B cell (primary cell): ENCODE results near the gene FBN1. TPM values are rescaled to one million over a fixed set of nuclear protein-coding genes. Genes with fewer than 3 reads are reported as not detected.

Source experiments
- ATAC-seq: fragments of 200-7000 bp; cut with Tn5 transposase; one replicate; pipeline ENCODE4 v1.10.0; 2021; ENCODE audit warnings: low read depth, mild to moderate bottlenecking, moderate number of reproducible peaks, moderate library complexity
- CTCF ChIA-PET: fragments of 350-600 bp; sonication (Branson Sonifier 250); formaldehyde crosslinking; loops from one replicate; lab custom pipeline; 2021; ENCODE audit warnings: antibody characterized with exemption, inconsistent platforms; lab: Charles Lee
- POLR2A ChIA-PET: fragments of 350-600 bp; sonication (Branson Sonifier 250); formaldehyde crosslinking; loops from one replicate; lab custom pipeline; 2021; ENCODE audit warnings: antibody characterized with exemption; lab: Charles Lee
- DNase-seq: peaks from one replicate; pipeline ENCODE4 v3.0.0; 2013
- H2AFZ ChIP-seq: 2 replicates; pipeline ENCODE4 v1.6.1; 2012; ENCODE audit warnings: mild to moderate bottlenecking, low read depth, low read length; ENCODE audit not compliant: insufficient read depth, poor library complexity, severe bottlenecking
- H3K27ac ChIP-seq, 2 donors: 1 replicate in 1 of 2; 2 replicates in 1 of 2; pipeline ENCODE4 v1.5.1; 2012 to 2013; ENCODE audit warnings: low read length in 2 of 2, mild to moderate bottlenecking in 2 of 2, moderate library complexity in 1 of 2
- H3K27me3 ChIP-seq, 4 experiments: fragments of 200-600 bp in 1 of 4; sonication (generic) in 1 of 4; replicated peaks in 1 of 4; 1 replicate in 2 of 4; 2 replicates in 2 of 4; pipeline versions ENCODE4 v1.6.1 to v1.7.0; 2013 to 2016; ENCODE audit warnings: low read length in 3 of 4, mild to moderate bottlenecking in 2 of 4, mixed read lengths in 1 of 4, moderate library complexity in 1 of 4; ENCODE audit not compliant: insufficient read depth in 4 of 4, control insufficient read depth in 3 of 4; ENCODE audit errors: control extremely low read depth in 1 of 4
- H3K36me3 ChIP-seq, 2 experiments: replicated peaks in 1 of 2; 1 replicate in 1 of 2; 2 replicates in 1 of 2; pipeline versions ENCODE4 v1.6.1 to v1.7.1; 2013; ENCODE audit warnings: low read length in 1 of 2; ENCODE audit not compliant: insufficient read depth in 2 of 2, control insufficient read depth in 1 of 2; ENCODE audit errors: control extremely low read depth in 1 of 2, extremely low read depth in 1 of 2
- H3K4me1 ChIP-seq, 2 donors: fragments of 200-600 bp in 1 of 2; sonication (generic) in 1 of 2; 1 replicate in 1 of 2; 2 replicates in 1 of 2; pipeline versions ENCODE4 v1.5.1 to v1.6.1; 2013 to 2017; ENCODE audit warnings: low read length in 2 of 2; ENCODE audit not compliant: control insufficient read depth in 2 of 2, insufficient read depth in 2 of 2
- H3K4me2 ChIP-seq: replicated peaks from 2 replicates; pipeline ENCODE3; 2012; ENCODE audit warnings: mild to moderate bottlenecking, low read depth, low read length; ENCODE audit not compliant: poor library complexity, severe bottlenecking
- H3K4me3 ChIP-seq, 5 experiments: fragments of 200-600 bp in 1 of 5; sonication (generic) in 1 of 5; 1 replicate in 3 of 5; 2 replicates in 2 of 5; pipeline versions ENCODE4 v1.5.1 to v1.7.0; 2011 to 2016; ENCODE audit warnings: low read length in 4 of 5, mild to moderate bottlenecking in 4 of 5, low read depth in 2 of 5, control low read depth in 1 of 5, moderate library complexity in 1 of 5; ENCODE audit not compliant: insufficient read depth in 1 of 5; ENCODE audit errors: control extremely low read depth in 1 of 5, extremely low read depth in 1 of 5
- H3K79me2 ChIP-seq: fragments of 200-600 bp; sonication (generic); one replicate; pipeline ENCODE4 v1.6.0; 2016; ENCODE audit warnings: low read length; ENCODE audit not compliant: control insufficient read depth, insufficient read depth
- H3K9ac ChIP-seq: fragments of 200-600 bp; sonication (generic); 2 replicates; pipeline ENCODE4 v1.6.1; 2017; ENCODE audit warnings: mild to moderate bottlenecking, low read length, moderate library complexity
- H3K9me3 ChIP-seq, 3 donors: one replicate each; pipeline versions ENCODE4 v1.6.1 to v1.7.1; 2013; ENCODE audit warnings: low read length in 2 of 3; ENCODE audit not compliant: control insufficient read depth in 2 of 3, insufficient read depth in 1 of 3; ENCODE audit errors: control extremely low read depth in 1 of 3
- H4K20me1 ChIP-seq: 2 replicates; pipeline ENCODE4 v1.6.0; 2012; ENCODE audit warnings: mild to moderate bottlenecking, low read length; ENCODE audit not compliant: insufficient read depth, control insufficient read depth, poor library complexity, severe bottlenecking
- H3K27ac Mint-ChIP-seq: one replicate; pipeline ENCODE4 v1.8.0; 2021; ENCODE audit warnings: mixed read lengths
- H3K27me3 Mint-ChIP-seq: one replicate; pipeline ENCODE4 v1.8.0; 2021; ENCODE audit warnings: mixed read lengths
- H3K4me1 Mint-ChIP-seq: one replicate; pipeline ENCODE4 v1.8.0; 2021; ENCODE audit warnings: mixed read lengths
- H3K4me3 Mint-ChIP-seq: one replicate; pipeline ENCODE4 v1.8.0; 2021; ENCODE audit warnings: mixed read lengths
- H3K9me3 Mint-ChIP-seq: one replicate; pipeline ENCODE4 v1.8.0; 2022; ENCODE audit warnings: mixed read lengths; ENCODE audit not compliant: insufficient read depth
- CTCF ChIP-seq: fragments of 200-600 bp; IDR thresholded peaks from one replicate; pipeline ENCODE4 v1.8.0; 2022; ENCODE audit warnings: antibody characterized with exemption, mild to moderate bottlenecking
- EZH2 ChIP-seq: IDR thresholded peaks from 2 replicates; pipeline ENCODE4 v1.6.1; 2012; ENCODE audit warnings: borderline replicate concordance, low read depth, mild to moderate bottlenecking, moderate library complexity, low read length; ENCODE audit not compliant: insufficient read depth, poor library complexity, severe bottlenecking
- WGBS: methylation state at CpG from one replicate; pipeline ENCODE4 v1.1.5; 2013; ENCODE audit warnings: missing lambda C conversion rate; ENCODE audit not compliant: insufficient coverage; 5-methylcytosine and 5-hydroxymethylcytosine counted together
- intact Hi-C: fragments of 100-400 bp; cut with micrococcal nuclease; formaldehyde crosslinking; loops from one replicate; pipeline ENCODE4 v1.10.0; 2022
- polyA plus RNA-seq: library from polyadenylated mRNA; depleted of rRNA; stranded (reverse); fragments of >200 nt; gene quantifications from 2 replicates; pipeline ENCODE4 v1.2.3, GENCODE V29; 2012
- total RNA-seq, 2 donors: library from RNA; stranded (reverse); fragments of 120-200 nt in 1 of 2; gene quantifications; 1 replicate in 1 of 2; 2 replicates in 1 of 2; pipeline versions ENCODE4 v1.2.3 to v1.2.4, GENCODE V29; 2013 to 2022

FBN1 gene
- total and polyA plus RNA-seq, 2 donors (not counting 1 experiment from before 2014, with no cell fraction given): 0.15 to 0.25 TPM

GRCh38 chr15:48514103-48514816 lies 131.2 kb downstream of the FBN1 start:
- DNase-seq (no peak), ATAC-seq (no peak)
- no peak for TF ChIP-seq CTCF
- TF ChIP-seq EZH2: no peak
- Histone ChIP-seq H3K9ac (no peak overlapping the region), H3K79me2 (no peaks in the 10 kb centered on the region), H3K4me3 (no peak overlapping the region), H3K27ac (no peak overlapping the region), H3K9me3 (peaks cover 0 to 1% (median 0%) of the 10 kb centered on the region in 3 donors), H2AFZ (no peak overlapping the region), H3K4me2 (no peak overlapping the region), H3K27me3 (no peaks in the 10 kb centered on the region), H4K20me1 (no peaks in the 10 kb centered on the region), H3K36me3 (no peaks in the 10 kb centered on the region), H3K4me1 (no peaks in the 10 kb centered on the region)
- CTCF ChIA-PET: interaction anchor here (1.3 kb wide), 1 partner anchor 16 kb away, joined by 3 read pairs; no protein-coding TSS in a partner anchor
- H3K9me3 Mint-ChIP-seq: peaks cover 3% of the 10 kb centered on the region
- no peak overlapping the region for H3K4me3 Mint-ChIP-seq
- POLR2A ChIA-PET: no interaction called here
- intact Hi-C loops: no loop called here
- WGBS: no CpG with 5 or more reads among the region's 2 CpGs
- H3K27me3 Mint-ChIP-seq: no peaks in the 10 kb centered on the region
- H3K4me1 Mint-ChIP-seq: no peaks in the 10 kb centered on the region
- H3K27ac Mint-ChIP-seq: no peak overlapping the region

- Histone ChIP-seq H2AFZ (no peak overlapping the region), H3K4me1 (no peaks in the 10 kb centered on the region), H3K9me3 (no peaks in the 10 kb centered on the region), H3K36me3 (no peaks in the 10 kb centered on the region), H3K4me2 (no peak overlapping the region), H3K79me2 (no peaks in the 10 kb centered on the region), H4K20me1 (no peaks in the 10 kb centered on the region), H3K4me3 (no peak overlapping the region), H3K27me3 (no peaks in the 10 kb centered on the region), H3K9ac (no peak overlapping the region), H3K27ac (no peak overlapping the region)
- ChIA-PET CTCF (no interaction called here), POLR2A (no interaction called here)
- Mint-ChIP-seq H3K9me3 (peaks cover 3% of the 10 kb centered on the region), H3K4me3 (no peak overlapping the region), H3K27ac (no peak overlapping the region), H3K4me1 (no peaks in the 10 kb centered on the region), H3K27me3 (no peaks in the 10 kb centered on the region)
- ATAC-seq (no peak), DNase-seq (no peak)
- intact Hi-C loops: no loop called here
- 98% methylated on average over 5 of the region's 6 CpGs for WGBS
- TF ChIP-seq CTCF (no peak), EZH2 (no peak)
Observed at GRCh38 chr15:48510976-48511375, 134.5 kb downstream of the FBN1 start.
